HG03521 (cell line): Measurements from ENCODE around the gene S100A6.
"Not testable (repeated sequence)": the region's sequence is repeated elsewhere in the genome, so short reads cannot be mapped to it uniquely, and the experiment has no call there.

Source experiments
- ATAC-seq: cut with Tn5 transposase; IDR thresholded peaks from one replicate; pipeline ENCODE4 v1.9.1; 2021; ENCODE audit warnings: mild to moderate bottlenecking, moderate library complexity; ENCODE audit not compliant: unreplicated experiment

S100A6 gene

GRCh38 chr1:153535242-153536011 lies at the start of gene S100A6:
Gene S100A6 (minus strand): TSS chr1:153535991. CDS start chr1:153535339, 652 bp downstream.
- no peak for ATAC-seq

DNA sequence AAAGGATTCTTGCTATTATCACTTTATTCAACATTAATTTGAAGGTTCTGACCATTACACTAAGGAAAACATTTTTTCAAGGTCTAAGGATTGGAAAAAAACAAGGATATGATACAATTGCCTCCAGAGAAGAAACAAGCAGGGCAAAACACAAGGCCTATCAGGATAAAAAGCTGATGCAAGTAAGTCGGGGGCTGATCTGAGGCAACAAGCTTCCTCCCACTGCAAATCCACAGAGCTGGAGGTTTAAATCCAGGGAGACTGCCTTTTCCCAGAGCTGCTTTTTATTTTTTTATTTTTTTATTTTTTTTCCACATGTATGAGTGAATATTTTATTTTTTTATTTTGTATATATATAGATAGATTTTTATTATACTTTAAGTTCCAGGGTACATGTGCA lies 49.2 kb upstream of the S100A6 start:
- no peak for ATAC-seq

- ATAC-seq, result no peak
Measured at GRCh38 chr1:153583976-153584375, 48.2 kb upstream of the S100A6 start.

- not testable (repeated sequence) for ATAC-seq
Measured at GRCh38 chr1:153583514-153583913, 47.7 kb upstream of the S100A6 start.

DNA sequence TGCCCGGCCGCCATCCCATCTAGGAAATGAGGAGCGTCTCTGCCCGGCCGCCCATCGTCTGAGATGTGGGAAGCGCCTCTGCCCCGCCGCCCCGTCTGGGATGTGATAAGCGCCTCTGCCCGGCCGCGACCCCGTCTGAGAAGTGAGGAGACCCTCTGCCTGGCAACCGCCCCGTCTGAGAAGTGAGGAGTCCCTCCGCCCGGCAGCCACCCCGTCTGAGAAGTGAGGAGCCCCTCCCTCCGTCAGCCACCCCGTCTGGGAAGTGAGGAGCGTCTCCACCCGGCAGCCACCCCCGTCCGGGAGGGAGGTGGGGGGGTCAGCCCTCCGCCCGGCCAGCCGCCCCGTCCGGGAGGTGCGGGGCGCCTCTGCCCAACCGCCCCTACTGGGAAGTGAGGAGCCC lies 47.0 kb upstream of the S100A6 start:
- not testable (repeated sequence) for ATAC-seq

- no peak for ATAC-seq
Measured at GRCh38 chr1:153578936-153579335, 43.1 kb upstream of the S100A6 start.

DNA sequence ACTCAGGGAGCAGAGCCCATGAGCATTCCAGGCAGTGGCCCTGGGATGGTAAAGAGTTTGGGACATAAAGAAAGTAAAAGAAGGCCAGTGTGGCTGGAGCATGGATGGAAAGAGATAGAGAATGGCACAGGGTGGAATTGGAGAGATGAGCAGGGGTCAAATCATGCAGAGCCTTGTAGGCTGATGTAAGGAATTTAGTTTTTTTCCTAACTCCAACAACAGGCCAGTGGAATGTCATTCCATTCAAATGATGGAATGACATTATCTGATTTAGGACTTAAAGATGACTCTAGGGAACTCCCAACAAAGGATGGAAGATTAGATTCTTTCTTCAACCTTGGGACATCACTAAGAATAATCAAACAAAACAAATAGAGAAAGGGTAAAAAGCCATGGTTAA lies 42.7 kb upstream of the S100A6 start:
- ATAC-seq, result no peak

DNA sequence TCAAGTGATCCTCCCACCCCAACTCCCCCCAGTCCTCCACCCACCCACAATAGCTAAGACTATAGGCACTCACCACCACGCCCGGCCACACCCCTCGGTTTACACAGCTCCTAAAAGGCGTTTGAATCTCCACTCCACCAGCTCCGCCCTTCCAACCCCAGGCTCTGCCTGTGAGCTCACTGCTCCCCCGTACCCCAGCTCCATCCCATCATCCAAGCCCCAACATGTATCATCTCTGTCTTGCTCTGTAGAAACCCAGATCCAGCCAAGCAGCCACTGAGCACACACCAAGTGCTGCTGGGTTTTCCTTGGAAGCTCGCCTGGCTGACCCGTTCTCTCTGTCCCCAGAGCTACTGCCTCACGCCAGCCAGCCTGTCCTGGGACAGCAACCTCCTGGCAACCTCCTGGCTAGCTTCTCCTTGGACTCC lies 41.8 kb upstream of the S100A6 start:
- ATAC-seq, result no peak

DNA sequence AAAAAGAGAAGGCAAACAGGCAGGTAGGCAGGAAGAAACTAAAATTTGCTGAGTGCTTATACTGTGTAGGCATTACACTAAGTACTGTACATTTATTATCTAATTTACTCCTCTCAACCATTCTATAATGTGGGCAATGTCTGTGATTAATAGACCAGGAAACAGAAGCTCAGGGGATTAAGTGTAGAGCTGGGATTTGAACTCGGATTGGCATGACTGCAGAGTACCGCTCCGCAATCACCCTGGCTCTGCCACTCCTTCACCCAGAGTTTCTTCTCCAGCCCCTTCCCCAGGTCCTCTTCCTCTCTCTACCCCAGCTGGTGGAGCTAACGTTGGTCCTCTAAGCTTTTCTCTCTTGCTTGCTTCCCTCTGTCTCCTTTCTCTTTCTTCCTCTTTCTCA lies 41.3 kb upstream of the S100A6 start:
- ATAC-seq, result no peak

- ATAC-seq, result not testable (repeated sequence)
Measured at GRCh38 chr1:153575497-153575896, 39.7 kb upstream of the S100A6 start.

DNA sequence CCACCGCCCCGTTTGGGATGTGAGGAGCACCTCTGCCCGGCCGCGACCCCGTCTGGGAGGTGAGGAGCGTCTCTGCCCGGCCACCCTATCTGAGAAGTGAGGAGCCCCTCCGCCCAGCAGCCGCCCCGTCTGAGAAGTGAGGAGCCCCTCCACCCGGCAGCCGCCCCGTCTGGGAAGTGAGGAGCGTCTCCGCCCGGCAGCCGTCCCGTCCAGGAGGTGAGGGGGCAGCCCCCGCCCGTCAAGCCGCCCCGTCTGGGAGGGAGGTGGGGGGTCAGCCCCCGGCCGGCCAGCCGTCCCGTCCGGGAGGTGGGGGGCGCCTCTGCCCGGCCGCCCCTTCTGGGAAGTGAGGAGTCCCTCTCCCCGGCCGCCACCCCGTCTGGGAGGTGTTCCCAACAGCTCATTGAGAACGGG lies 39.3 kb upstream of the S100A6 start:
- not testable (repeated sequence) for ATAC-seq

DNA sequence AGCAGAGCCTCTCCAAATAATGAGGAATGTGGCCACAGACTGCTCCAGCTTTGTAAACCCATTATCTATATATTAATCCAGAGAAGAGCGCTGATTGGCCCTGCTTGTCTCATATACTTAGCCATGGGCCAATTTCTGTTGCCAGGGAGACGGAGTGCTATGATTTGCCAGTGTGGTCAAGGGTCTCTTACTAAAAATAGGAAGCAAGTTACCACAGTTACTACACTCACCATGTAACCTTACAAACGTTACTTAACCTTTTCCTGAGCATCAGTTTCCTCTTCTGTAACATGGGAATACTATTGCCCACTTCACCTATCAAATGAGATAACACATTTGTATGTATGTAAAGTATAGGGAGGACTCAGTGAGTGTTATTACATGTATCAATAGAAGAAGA lies 37.6 kb upstream of the S100A6 start:
- ATAC-seq, result no peak

DNA sequence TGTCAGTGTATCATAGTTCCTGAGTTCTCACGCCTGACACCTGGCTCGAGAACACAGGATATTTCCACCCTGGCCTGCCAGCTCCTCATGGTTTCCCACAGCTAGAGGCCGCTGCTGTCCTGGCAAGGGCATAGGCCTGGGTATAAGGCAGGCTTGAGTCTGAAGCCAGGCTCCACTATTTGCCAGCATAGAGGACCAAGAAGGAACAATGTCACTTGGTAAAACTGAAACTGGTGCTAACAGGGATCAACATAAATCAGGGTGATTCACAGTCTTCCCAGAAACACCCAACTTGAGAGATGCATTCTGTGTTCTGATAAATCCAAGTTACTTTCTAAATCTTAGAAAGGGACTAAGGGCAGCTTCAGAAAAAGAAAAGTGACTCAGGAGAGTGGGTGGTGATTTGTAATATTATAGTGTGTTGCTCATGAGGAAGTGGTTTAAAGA lies 36.8 kb upstream of the S100A6 start:
- ATAC-seq, result no peak

GRCh38 chr1:153571706-153572105 lies 35.9 kb upstream of the S100A6 start:
- ATAC-seq, result no peak

DNA sequence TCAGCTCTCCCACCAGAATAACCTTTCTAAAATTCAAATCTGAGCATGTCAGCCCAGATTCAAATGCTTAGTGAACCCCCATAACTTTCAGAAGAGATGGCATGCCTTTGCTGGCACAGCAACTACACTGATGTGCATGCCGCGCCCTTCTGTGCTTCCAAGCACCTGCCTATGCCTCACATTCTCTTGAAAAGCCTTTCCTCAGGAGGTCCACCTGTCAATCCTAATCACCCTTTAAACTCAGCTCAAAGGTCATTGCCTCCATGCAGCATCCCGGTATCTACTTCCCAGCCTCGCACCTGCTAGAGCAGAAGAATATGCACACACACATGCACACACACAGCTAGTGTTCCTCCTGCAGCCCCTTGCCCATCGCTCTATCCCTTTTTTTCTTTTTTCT lies 35.1 kb upstream of the S100A6 start:
- no peak for ATAC-seq

DNA sequence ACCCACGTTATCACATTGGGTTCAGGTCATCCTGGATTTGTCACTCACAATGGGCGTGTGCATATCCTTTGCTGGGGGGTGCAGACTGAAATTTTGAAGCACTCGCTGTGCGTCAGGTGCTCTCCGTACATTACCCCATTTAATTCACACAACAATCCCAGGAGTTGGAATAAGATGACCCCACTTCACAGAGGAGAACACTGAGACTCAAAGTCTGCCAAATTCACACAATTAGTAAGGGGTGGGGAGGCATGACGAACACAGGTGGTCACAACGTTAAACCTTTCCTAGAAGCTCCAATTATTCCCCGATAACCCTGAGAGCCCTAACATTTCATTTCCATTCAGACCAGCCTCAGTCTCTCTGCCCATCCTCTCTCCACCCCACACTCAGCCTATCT lies 33.7 kb upstream of the S100A6 start:
- ATAC-seq, result no peak

DNA sequence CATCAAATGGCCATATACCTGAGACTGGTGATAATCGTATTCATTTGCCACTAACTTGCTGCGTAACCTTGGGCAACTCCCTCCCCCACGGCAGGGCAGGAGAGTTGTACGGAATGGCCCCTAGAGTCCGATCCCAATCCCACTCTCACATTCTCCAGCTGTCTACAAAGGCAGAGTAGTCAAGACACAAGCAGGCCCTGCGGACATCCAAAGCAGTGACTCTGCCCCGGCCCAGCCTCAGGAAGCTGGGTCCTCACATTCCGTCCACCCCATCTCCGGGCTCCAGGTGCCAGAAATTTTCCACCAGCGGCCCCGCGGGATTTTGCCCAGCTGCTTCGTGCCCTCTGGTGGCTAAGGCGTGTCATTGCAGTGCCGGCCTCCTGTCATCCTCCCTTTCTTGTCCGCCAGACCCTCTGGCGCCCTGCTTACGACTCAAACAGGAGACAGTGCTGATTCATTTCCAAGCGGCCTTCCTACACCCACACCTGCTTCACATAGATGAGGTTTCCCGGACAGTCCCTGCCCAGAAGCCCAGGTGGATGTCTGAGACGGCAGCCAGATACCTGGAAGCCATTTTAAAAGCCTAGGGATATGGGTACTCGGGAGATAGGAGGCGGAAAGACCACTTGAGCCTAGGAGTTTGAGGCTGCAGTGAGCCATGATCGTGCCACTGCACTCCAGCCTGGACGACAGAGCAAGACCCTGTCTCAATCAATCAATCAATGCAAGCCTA lies 32.7 kb upstream of the S100A6 start:
- ATAC-seq, result no peak

- no peak for ATAC-seq
Measured at GRCh38 chr1:153567621-153568366, 32.0 kb upstream of the S100A6 start.

GRCh38 chr1:153566414-153567371 lies 30.9 kb upstream of the S100A6 start:
- no peak for ATAC-seq
